ENCODE data around the gene PIP5KL1. TPM values are rescaled to one million over a fixed set of nuclear protein-coding genes. Genes with fewer than 3 reads are reported as not detected.

The PIP5KL1 gene
- total RNA-seq, 3 donors from 2014 or later = 0.58 to 1.9 (median 1.1) TPM

DNA sequence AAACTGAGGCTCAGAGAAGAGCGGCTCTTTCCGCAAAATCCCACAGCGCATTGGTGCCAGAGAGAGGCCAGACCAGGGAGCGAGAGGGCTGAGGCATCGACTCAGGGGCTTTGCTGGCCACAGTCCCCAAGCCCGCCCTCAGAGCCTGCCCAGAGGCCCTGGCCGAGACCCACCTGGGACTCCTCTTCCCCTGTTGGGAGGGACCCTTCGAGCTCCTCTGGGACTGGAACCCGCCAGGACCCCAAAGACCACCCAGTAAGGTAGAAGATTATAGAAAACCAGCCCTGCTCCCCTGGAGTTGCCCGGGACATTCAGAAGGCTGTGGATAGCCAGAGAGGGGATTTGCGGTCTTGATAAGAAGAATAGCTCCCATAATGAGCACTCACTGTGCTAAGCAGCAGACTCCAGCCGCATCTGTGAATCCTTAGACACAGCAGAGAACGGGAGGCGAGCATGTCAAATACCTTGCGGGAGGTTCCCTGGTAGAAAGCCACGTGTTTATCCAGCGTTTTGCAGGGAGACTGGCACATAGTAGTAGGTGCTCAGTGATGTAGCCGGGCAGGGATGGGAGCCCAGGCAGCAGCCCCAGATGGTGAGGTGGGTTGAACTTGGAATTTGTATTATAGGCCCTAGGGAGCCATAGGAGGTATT is 52.5 kb downstream of the PIP5KL1 start:
- peaks cover 32% of the 10 kb centered on the region for H3K4me1 ChIP-seq (ENCODE audit: low read depth)
- DNase-seq = peak in 2 of 3 donors; percentile 33 to 51
- intact Hi-C loops (cut with DNase I, micrococcal nuclease) = loop anchor here in 1 of 2 donors (10.0 kb wide), 1 partner anchor 143 kb away; the partner anchor contains the start of gene TOR2A

DNA sequence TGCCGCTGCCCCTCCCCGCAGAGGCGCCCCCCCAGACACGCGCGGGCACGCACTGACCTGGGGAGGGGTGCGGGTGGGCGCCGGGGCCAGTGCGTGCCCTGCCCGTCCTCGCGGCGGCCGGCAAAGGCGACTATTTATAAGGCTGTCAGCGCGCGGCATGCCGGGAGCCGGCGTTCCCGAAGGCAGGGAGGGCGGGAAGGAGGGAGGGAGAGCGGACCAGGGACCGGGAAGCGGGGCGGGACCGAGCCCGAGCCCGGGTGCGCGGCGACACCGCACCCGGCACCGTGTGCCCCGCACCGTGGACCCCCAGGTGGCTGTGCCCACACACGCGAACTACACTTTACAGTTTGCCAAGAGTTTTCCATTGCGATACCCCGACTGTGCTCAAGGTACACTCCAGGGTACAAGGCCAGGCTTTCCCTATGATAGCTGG is 53.0 kb downstream of the PIP5KL1 start, which contains the start of gene AK1:
Gene AK1 (minus strand): TSS at position 110 of the 433 bp plus-strand sequence. CDS start 3,058 bp downstream, outside the sequence.
- intact Hi-C loops (cut with DNase I, micrococcal nuclease) = loop anchor here in 1 of 2 donors (10.0 kb wide), 1 partner anchor 143 kb away; the partner anchor contains the start of gene TOR2A
- DNase-seq (peak; percentile 85 to 88 (median 85)), ATAC-seq (peak; percentile 81)
- H3K9me3 ChIP-seq = no peaks in the 10 kb centered on the region
- H3K4me1 ChIP-seq (ENCODE audit: low read depth) = peaks cover 32% of the 10 kb centered on the region
- H3K36me3 ChIP-seq (ENCODE audit: low read depth) = no peaks in the 10 kb centered on the region
- H3K4me3 ChIP-seq = peak within 1 kb of the TSS; percentile 19
- TF ChIP-seq, protein P1, sequence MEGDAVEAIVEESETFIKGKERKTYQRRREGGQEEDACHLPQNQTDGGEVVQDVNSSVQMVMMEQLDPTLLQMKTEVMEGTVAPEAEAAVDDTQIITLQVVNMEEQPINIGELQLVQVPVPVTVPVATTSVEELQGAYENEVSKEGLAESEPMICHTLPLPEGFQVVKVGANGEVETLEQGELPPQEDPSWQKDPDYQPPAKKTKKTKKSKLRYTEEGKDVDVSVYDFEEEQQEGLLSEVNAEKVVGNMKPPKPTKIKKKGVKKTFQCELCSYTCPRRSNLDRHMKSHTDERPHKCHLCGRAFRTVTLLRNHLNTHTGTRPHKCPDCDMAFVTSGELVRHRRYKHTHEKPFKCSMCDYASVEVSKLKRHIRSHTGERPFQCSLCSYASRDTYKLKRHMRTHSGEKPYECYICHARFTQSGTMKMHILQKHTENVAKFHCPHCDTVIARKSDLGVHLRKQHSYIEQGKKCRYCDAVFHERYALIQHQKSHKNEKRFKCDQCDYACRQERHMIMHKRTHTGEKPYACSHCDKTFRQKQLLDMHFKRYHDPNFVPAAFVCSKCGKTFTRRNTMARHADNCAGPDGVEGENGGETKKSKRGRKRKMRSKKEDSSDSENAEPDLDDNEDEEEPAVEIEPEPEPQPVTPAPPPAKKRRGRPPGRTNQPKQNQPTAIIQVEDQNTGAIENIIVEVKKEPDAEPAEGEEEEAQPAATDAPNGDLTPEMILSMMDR (IDR thresholded peaks at IDR 0.05) = no peak

More for the DNA sequence above, 52.5 kb downstream of the PIP5KL1 start:
- Histone ChIP-seq H3K9me3 (no peaks in the 10 kb centered on the region), H3K4me3 (no peak overlapping the region), H3K36me3 (ENCODE audit: low read depth) (no peaks in the 10 kb centered on the region)
- TF ChIP-seq, protein P1 (IDR thresholded peaks at IDR 0.05) = no peak
- ATAC-seq = no peak

DNA sequence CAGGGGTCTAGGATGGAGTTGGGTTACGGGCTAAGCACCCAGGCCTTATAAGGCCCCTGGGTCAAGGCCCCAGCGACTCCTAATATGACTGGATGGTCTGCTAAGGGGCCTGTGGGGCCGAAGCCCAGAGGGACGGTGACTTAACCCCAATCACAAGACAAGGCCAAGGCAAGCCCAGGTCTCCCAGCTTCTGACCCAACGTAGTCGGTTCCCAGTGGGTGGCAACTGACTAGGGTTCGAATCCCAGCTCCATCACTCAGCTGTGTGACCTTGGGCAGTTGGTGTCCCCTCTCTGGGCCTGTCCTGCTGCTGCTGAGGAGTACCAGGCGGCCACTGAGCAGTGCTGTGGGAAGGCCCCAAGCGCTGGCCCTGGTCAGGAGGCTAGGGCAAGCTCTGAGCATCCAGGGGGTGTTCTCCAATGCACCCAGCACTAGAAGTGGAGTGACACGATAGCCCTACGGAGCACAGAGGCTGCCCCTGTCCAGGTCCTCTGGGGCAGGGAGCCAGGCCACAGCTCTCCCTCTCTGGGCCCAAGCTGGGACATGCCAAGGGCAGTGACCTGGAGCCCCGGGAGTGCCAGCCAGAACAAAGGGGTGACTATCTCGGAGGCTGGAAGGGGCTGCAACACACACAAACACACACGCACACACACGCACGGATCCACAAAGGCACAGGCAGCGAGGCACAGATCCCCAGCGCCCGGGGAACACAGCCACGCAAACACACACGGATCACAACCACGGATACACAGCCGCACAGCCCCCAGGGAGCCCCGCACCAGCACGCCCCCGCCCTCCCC is 53.6 kb downstream of the PIP5KL1 start:
- Histone ChIP-seq H3K4me1 (ENCODE audit: low read depth) (peaks cover 32% of the 10 kb centered on the region), H3K9me3 (no peaks in the 10 kb centered on the region), H3K4me3 (peak overlapping the region; percentile 19), H3K36me3 (ENCODE audit: low read depth) (no peaks in the 10 kb centered on the region)
- intact Hi-C loops (cut with DNase I, micrococcal nuclease) = loop anchor here in 1 of 2 donors (10.0 kb wide), 1 partner anchor 142 kb away; the partner anchor contains the start of gene TOR2A
- peak in 1 of 3 donors; percentile 51 for DNase-seq
- ATAC-seq = peak; percentile 32
- TF ChIP-seq, protein P1 (IDR thresholded peaks at IDR 0.05) = no peak

DNA sequence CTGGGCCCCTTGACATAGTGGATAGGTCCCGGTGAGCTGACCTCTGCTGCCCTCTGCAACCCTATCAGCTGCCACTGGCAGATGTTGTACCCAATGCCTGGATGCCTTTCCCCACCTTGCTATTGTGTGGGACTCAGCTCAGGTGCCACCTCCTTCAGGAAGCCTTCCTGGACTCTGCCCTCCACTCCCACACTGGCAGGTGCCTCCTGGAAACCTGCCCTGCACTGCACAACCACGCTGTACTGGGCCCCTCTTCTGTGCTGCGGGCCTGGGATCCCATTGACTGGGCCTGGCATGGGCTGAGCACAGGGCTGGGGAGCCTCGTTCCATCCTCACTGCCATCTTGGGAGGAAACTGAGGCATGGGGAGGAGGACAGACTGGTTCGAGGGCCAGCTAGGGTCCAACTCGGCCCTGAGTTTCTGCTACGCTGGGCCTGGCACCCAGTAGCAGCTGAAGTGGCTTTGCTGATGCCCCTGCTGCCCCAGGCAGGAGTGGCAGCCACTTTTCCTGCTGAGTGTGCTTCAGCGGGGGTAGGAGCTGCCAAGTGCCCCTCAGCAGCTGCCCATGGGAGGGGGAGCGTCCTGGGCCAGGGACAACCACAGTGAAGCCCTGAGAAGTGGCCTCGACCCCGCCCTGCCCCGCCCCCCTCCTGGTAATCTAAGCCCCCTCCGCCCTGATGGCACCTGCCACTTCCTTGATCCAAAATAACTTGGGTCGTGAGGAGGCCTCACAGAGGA is 54.4 kb downstream of the PIP5KL1 start:
- H3K36me3 ChIP-seq (ENCODE audit: low read depth) = no peaks in the 10 kb centered on the region
- intact Hi-C loops (cut with DNase I, micrococcal nuclease) = loop anchor here in 1 of 2 donors (10.0 kb wide), 1 partner anchor 141 kb away; the partner anchor contains the start of gene TOR2A
- H3K4me1 ChIP-seq (ENCODE audit: low read depth) = peaks cover 32% of the 10 kb centered on the region
- TF ChIP-seq, protein P1 (IDR thresholded peaks at IDR 0.05) = no peak
- H3K9me3 ChIP-seq = no peaks in the 10 kb centered on the region
- DNase-seq = peak in 1 of 3 donors; percentile 24
- peak; percentile 64 for ATAC-seq
- H3K4me3 ChIP-seq = no peak overlapping the region

Measured in mucosa of descending colon (tissue), 3 donors.